ENCODE data around the gene PDK4.
"Not testable (repeated sequence)": the region's sequence is repeated elsewhere in the genome, so short reads cannot be mapped to it uniquely, and the experiment has no call there.

The PDK4 gene

DNA sequence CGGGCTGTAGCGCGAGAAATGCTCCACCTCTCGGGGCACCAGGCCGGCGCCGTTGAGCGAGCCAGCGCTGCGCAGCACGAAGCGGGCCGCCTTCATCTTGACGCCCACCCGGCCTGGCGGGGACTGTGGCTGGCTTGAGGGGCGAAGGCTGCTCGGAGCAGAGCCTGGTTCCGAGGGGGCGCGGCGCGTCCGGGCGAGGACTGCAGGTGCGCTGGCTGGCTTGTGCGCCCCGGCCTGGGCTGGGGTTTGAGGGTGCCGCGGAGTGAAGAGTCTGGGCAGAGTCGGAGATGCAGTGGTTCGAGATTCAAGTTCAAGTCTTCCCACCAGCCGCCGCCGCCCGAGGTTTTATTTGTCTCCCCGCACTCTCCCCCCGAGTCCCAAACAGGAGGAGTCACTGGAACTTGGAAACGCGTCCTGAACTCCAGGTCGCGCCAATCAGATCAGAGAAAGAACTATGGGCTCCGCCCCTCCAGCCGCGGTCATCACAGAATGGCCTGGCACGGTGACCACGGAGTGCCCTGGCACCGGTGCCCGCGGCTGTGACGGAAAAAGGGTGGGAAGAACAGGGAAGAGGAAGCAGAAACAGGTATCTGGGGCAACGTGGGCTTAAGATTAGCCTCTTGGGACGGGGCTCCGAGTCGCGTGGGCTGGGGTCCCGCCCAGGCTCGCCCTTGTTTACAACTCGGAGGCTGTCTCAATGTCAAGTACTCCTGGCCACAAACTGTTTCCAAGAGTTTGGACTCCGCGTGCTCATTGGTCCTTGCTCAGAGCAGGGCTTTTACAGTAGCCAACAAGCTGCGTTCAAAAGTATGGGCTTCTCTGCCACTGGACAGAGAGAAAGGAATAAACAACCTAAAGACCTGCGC is at the start of gene PDK4:
Gene PDK4, minus strand, starts transcription at position 319 of the 866 bp plus-strand sequence. Its CDS starts 223 bp downstream, at position 96.
- no peak for DNase-seq

DNA sequence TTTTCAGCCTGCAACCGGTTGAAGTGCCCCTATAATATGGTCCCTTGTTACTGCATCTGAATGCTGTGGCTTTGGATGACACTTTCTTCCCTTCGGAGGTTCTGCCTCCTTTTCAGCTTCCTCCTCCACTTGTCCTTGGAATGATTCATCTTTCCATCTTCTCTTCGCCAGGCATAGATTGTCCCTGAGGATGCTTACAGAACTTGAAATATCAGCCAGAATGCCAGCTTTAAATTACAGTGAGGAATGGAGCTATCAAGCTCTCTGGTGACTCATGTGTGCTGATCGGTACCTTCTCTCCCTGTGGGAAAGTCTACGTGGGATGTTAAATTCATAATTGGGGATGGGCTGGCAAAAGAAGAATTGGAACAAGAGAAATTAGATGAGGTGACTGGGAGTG is 45.9 kb upstream of the PDK4 start:
- no peak for DNase-seq

DNA sequence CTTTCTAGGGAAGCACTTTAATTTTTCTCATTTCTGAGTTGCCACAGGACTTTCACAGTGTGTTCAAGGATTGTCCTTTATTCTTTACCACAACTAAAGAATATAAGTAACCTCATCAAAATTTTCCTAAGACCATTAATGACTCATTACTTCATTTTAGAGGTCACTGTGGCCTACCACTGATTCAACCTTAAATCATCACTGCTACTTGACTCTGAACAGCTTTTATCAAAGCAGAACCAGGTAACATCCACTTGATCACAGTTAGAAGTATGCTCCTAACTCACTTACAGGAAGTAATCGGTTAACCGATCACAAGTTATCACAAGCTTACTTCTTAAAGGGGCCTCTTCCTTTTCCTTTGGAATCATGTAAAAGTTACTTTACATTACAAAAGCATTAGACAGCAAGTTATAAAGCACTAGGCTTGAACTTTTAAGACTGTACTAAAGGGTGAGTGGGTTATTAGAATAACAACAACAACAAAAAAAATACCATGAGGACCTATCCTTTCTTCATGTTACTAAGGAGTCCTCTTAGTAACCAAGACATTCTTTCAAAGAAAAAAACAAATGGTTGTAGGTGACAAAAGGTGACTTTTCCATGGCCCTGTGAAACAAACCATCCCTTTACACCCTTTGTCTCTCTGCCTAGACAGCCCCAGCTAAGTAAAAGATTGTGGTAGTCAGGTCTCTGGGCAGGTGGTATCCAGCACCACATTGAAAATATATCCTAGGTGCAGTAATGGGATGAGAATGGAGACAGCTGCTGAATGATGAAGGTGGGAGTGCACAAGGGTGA is 40.0 kb upstream of the PDK4 start:
- DNase-seq: no peak

DNA sequence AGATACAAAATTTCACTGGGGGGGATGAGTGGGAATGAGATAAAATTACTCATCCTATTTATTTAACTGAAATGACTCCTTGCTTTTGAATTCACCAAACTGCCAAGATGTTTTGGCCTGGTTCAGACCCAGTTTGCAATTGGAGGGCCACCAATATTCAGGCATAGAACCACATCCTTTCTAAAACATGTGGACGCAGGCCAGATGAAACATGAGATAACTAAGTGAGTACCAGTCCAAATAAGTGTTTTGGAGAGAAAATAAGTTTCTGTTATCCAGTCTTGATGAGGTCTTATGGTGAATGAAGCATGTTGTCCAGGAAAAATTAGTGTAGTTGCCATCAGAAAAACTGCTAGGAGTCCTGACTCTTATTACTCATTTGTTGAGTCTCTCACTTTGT is 36.3 kb upstream of the PDK4 start:
- DNase-seq: no peak

- DNase-seq: no peak
Observed at GRCh38 chr7:95631527-95631926, 35.2 kb upstream of the PDK4 start.

- DNase-seq: no peak
Observed at GRCh38 chr7:95630702-95631458, 34.6 kb upstream of the PDK4 start.

- no peak for DNase-seq
Observed at GRCh38 chr7:95628831-95629439, 32.6 kb upstream of the PDK4 start.

DNA sequence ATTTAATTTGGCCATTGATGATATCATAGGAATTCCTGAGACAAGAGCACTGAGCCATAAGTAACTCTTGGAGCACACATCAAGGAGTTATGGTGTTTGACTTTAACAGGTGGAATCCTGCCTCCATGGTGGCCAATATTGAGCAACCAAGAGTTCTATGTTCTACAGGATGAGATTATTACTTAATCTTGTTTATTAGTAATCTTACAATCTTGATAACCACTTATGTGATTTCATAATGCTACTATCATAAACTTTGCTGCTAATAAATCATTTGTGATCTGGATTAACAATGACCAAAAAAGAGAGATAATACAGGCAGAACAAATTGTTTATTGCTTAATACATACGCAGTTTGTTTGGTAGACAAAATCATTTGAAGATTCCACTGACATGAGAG is 27.5 kb upstream of the PDK4 start:
- DNase-seq: no peak

GRCh38 chr7:95622859-95623258 is 26.5 kb upstream of the PDK4 start:
- no peak for DNase-seq

DNA sequence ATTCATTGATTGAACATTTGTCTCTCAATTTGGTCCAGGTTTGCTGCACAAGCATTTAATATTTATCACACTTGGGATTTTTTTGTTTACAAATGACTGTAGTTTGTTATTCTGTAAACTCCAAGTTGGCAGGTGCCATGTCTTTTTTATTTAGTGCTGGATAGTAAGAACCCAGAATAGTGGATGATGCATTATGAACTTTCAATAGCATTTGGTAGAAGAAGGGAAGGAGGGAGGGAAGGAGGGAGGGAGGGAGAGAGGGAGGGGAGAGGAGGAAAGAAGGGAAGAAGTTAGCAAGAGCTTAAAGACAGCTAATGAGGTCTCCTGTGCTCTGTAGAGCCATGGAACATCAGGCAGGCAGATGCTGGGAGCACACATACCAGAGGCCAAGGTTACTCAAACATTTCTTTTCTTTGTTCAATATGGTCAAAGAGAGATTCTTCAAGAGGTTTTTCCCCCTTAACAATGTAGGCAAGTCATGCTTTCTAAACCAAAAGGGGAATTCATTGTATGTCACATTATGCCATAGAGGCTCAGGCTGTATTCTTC is 25.8 kb upstream of the PDK4 start:
- DNase-seq: no peak

DNA sequence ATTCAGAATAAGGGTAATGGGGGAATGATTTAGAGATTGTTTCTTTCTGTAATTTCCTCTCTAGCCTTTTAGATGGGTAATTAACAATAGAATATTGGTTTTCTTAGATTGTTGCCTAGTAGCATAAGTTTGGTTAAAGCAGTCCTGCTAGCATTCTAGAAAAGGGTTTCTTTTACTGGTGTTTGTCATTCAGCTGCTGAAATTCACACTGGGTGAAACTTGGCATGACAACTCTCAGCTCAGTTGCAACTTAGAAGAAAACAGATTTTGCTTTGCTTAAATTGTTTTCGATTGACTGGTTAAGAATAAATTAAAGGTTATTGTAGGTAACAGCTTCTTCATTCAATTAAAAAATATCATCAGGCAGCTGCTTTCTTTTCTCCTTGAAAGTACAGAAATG is 25.1 kb upstream of the PDK4 start:
- no peak for DNase-seq

- DNase-seq: no peak
Observed at GRCh38 chr7:95620631-95621030, 24.3 kb upstream of the PDK4 start.

- DNase-seq: no peak
Observed at GRCh38 chr7:95619921-95620320, 23.6 kb upstream of the PDK4 start.

- DNase-seq: no peak
Observed at GRCh38 chr7:95619517-95619916, 23.2 kb upstream of the PDK4 start.

GRCh38 chr7:95614442-95614940 is 18.2 kb upstream of the PDK4 start:
- no peak for DNase-seq

DNA sequence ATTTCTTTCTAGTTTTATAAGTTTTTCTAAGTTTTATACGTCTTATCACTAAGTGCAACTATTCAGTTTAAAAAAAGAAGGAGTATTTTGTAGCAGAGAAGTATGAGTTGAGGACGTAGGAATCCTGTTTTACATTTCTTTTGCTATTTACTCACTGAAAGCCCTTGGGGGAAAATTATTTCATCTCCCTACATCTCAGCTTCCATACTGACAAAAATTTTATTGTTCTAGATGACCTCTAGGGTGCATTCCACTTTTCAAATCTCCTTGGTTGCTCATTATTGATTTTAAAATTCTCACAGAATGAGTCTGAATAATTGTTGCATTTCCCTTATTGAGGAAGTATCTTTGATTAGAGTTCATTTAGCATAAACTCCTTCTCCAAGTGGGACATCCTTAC is 14.9 kb upstream of the PDK4 start:
- DNase-seq: no peak

GRCh38 chr7:95609277-95609971 is 13.1 kb upstream of the PDK4 start:
- no peak for DNase-seq

DNA sequence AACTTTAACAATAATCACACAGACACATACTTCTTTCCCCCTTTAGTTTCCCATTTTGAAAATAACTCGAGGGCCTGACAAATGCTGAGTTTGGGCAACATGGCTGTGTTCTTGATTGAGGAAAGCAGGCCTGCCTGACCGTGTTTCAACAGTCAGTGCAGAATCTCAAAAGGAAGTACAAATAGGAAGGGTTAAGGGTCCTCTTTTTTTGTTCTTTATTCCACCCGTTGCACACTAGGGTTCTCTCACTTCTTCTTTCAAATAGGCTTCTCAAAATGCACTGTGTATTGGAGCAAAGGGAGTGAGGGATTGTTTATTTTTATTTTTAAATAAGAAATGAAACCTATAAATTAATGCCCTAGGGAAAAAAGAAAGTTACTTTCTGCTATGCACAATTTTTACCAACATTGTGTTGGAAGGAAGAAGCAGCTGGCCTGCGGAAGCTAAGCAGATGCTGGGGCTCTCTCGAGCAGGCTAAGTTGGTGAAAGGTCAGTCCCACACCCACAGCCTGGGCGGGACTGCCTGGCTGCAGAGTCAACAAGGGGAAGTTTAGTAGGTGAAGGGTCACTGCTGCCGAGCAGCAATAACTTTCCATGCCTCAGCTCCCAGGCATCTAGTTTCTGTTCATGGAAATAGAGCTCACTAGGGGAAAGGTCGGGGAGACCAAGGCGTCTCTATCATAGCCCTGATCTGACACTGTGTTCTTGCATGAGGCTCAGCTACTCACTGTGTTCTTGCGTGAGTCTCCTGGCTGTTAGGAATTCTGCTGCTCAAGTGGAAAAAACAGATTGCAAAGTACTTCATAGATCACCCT is 12.2 kb upstream of the PDK4 start:
- DNase-seq: peak; percentile 8

DNA sequence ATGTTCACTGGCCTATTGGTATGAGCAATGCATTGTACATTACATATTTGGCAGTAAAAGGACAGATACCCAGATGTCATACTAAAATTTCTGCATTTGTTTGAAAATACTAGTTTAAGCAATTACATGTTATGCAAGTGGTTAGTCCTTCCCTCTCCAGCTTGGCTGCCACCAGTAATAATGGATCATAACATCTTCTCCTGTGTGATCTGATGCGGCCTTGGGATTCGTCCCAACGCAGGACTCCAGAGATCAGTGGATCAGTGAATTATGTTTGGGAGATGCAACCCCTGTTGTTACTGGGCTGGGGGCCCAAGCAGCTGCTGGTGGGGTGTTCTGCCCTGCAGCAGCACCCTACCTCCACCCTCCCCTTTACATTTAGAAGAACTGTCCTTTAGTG is 11.2 kb upstream of the PDK4 start:
- DNase-seq: no peak

DNA sequence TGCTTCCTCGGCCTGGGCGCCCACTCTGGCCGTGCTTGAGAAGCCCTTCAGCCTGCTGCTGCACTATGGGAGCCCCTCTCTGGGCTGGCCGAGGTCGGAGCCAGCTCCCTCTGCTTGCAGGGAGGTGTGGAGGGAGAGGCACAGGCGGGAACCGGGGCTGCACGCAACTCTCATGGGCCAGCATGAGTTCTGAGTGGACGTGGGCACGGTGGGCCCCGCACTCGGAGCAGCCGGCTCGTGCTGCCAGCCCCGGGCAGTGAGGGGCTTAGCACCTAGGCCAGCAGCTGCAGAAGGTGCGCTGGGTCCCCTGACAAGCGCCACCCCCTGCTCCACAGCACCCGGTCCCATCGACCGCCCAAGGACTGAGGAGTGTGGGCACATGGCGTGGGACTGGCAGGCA is 9.0 kb upstream of the PDK4 start:
- DNase-seq: no peak

- not testable (repeated sequence) for DNase-seq
Observed at GRCh38 chr7:95604811-95605210, 8.5 kb upstream of the PDK4 start.

Measured in CD4-positive, alpha-beta T cell treated with Interleukin-4 for 4 hours (primary cell).